CD14-positive monocyte (primary cell): Measurements from ENCODE around the gene FGF14. TPM values are rescaled to one million over a fixed set of nuclear protein-coding genes. Genes with fewer than 3 reads are reported as not detected.

Experiments used
- DNase-seq, 3 donors: peaks; one replicate each; pipeline ENCODE4 v3.0.0-alpha.2; 2011 to 2022
- H2AFZ ChIP-seq: 2 replicates; pipeline ENCODE4 v1.6.0; 2012; ENCODE audit warnings: mild to moderate bottlenecking, low read depth, low read length, inconsistent platforms; ENCODE audit not compliant: insufficient read depth, poor library complexity, severe bottlenecking
- H3K27ac ChIP-seq, 2 donors: 1 replicate in 1 of 2; 2 replicates in 1 of 2; pipeline ENCODE4 v1.5.1; 2012 to 2013; ENCODE audit warnings: low read length in 2 of 2, control low read depth in 1 of 2, inconsistent platforms in 1 of 2, low read depth in 1 of 2, mild to moderate bottlenecking in 1 of 2
- H3K27me3 ChIP-seq, 2 donors: one replicate each; pipeline versions ENCODE4 v1.6.0 to v1.6.1; 2011 to 2013; ENCODE audit warnings: low read length in 2 of 2; ENCODE audit not compliant: control insufficient read depth in 2 of 2, insufficient read depth in 2 of 2
- H3K36me3 ChIP-seq, 2 donors: replicated peaks in 1 of 2; 1 replicate in 1 of 2; 2 replicates in 1 of 2; pipeline versions ENCODE4 v1.5.1 to v1.6.1; 2012 to 2013; ENCODE audit warnings: low read length in 2 of 2, control low read depth in 1 of 2, inconsistent platforms in 1 of 2, mild to moderate bottlenecking in 1 of 2; ENCODE audit not compliant: insufficient read depth in 2 of 2, control insufficient read depth in 1 of 2
- H3K4me1 ChIP-seq, 2 donors: 1 replicate in 1 of 2; 2 replicates in 1 of 2; pipeline versions ENCODE4 v1.5.1 to v1.6.1; 2012 to 2013; ENCODE audit warnings: low read length in 2 of 2, control low read depth in 1 of 2, inconsistent platforms in 1 of 2, mild to moderate bottlenecking in 1 of 2, moderate library complexity in 1 of 2; ENCODE audit not compliant: insufficient read depth in 2 of 2, control insufficient read depth in 1 of 2
- H3K4me2 ChIP-seq: replicated peaks from 2 replicates; pipeline ENCODE3; 2012; ENCODE audit warnings: low read length, moderate library complexity, mild to moderate bottlenecking; ENCODE audit not compliant: poor library complexity, severe bottlenecking; ENCODE audit errors: extremely low read depth
- H3K4me3 ChIP-seq, 3 experiments: fragments of 200-600 bp in 1 of 3; sonication (generic) in 1 of 3; replicated peaks in 1 of 3; 1 replicate in 2 of 3; 2 replicates in 1 of 3; pipeline ENCODE4 v1.5.1; 2011 to 2013; ENCODE audit warnings: low read length in 3 of 3, mild to moderate bottlenecking in 3 of 3, control low read depth in 2 of 3, low read depth in 2 of 3, inconsistent platforms in 1 of 3, moderate library complexity in 1 of 3
- H3K79me2 ChIP-seq: 2 replicates; pipeline ENCODE4 v1.6.0; 2012; ENCODE audit warnings: mild to moderate bottlenecking, control low read depth, inconsistent platforms, low read length, moderate library complexity; ENCODE audit not compliant: insufficient read depth
- H3K9ac ChIP-seq: 2 replicates; pipeline ENCODE4 v1.6.0; 2017; ENCODE audit warnings: low read length, mild to moderate bottlenecking; ENCODE audit not compliant: insufficient read depth, poor library complexity, severe bottlenecking
- H3K9me3 ChIP-seq, 2 donors: replicated peaks in 1 of 2; 1 replicate in 1 of 2; 2 replicates in 1 of 2; pipeline versions ENCODE4 v1.5.1 to v1.6.1; 2012 to 2013; ENCODE audit warnings: low read length in 2 of 2, control low read depth in 1 of 2; ENCODE audit not compliant: control insufficient read depth in 1 of 2, insufficient read depth in 1 of 2
- H4K20me1 ChIP-seq: 2 replicates; pipeline ENCODE4 v1.6.0; 2012; ENCODE audit warnings: mild to moderate bottlenecking, low read length, control low read depth, moderate library complexity; ENCODE audit not compliant: insufficient read depth
- H3K27ac Mint-ChIP-seq, 7 donors: one replicate each; pipeline ENCODE4 v1.8.0; 2020; ENCODE audit warnings: mild to moderate bottlenecking in 7 of 7, mixed read lengths in 7 of 7, moderate library complexity in 6 of 7, inconsistent platforms in 2 of 7
- H3K27me3 Mint-ChIP-seq, 3 donors: one replicate each; pipeline ENCODE4 v1.8.0; 2021 to 2022; ENCODE audit warnings: low read depth in 3 of 3, mild to moderate bottlenecking in 3 of 3, mixed read lengths in 3 of 3, moderate library complexity in 3 of 3, inconsistent platforms in 1 of 3
- H3K36me3 Mint-ChIP-seq, 2 donors: one replicate each; pipeline ENCODE4 v1.8.0; 2020; ENCODE audit warnings: mixed read lengths in 2 of 2, inconsistent platforms in 1 of 2, mild to moderate bottlenecking in 1 of 2
- H3K4me1 Mint-ChIP-seq: one replicate; pipeline ENCODE4 v1.8.0; 2020; ENCODE audit warnings: mild to moderate bottlenecking, mixed read lengths
- H3K4me3 Mint-ChIP-seq, 2 donors: one replicate each; pipeline ENCODE4 v1.8.0; 2020; ENCODE audit warnings: mild to moderate bottlenecking in 2 of 2, mixed read lengths in 2 of 2, moderate library complexity in 1 of 2
- H3K9me3 Mint-ChIP-seq, 7 donors: one replicate each; pipeline ENCODE4 v1.8.0; 2020 to 2022; ENCODE audit warnings: mixed read lengths in 7 of 7, mild to moderate bottlenecking in 6 of 7, moderate library complexity in 6 of 7, inconsistent platforms in 2 of 7
- CTCF ChIP-seq: fragments of 200-600 bp; IDR thresholded peaks from one replicate; pipeline ENCODE4 v1.8.0; 2022; ENCODE audit warnings: antibody characterized with exemption, mild to moderate bottlenecking
- WGBS: methylation state at CpG from one replicate; pipeline ENCODE4 v1.1.5; 2013; ENCODE audit warnings: missing lambda C conversion rate; ENCODE audit not compliant: insufficient coverage; 5-methylcytosine and 5-hydroxymethylcytosine counted together
- intact Hi-C, 2 donors: fragments of 100-400 bp; cut with micrococcal nuclease; formaldehyde crosslinking; loops; one replicate each; pipeline versions ENCODE4 v1.15.0 to v1.15.1; 2023
- polyA plus RNA-seq, 3 donors: library from polyadenylated mRNA; depleted of rRNA in 1 of 3; unstranded in 2 of 3; stranded (reverse) in 1 of 3; fragments of 300-500 nt in 2 of 3; fragments of >200 nt in 1 of 3; fragmentation: Illumina TruSeq in 2 of 3; gene quantifications; 1 replicate in 2 of 3; 2 replicates in 1 of 3; pipeline ENCODE4 v1.2.3, GENCODE V29; 2012 to 2021

Gene FGF14
- polyA plus RNA-seq, 3 donors: not detected

- H3K9ac ChIP-seq: no peak overlapping the region
- H3K4me2 ChIP-seq: no peak overlapping the region
- no peaks in the 10 kb centered on the region for H3K27me3 ChIP-seq
- H3K4me1 ChIP-seq: no peaks in the 10 kb centered on the region
- H3K36me3 Mint-ChIP-seq: no peaks in the 10 kb centered on the region
- H3K27me3 Mint-ChIP-seq: no peaks in the 10 kb centered on the region
- H3K79me2 ChIP-seq: no peaks in the 10 kb centered on the region
- H3K27ac ChIP-seq: no peak overlapping the region
- no peak for DNase-seq
- no peaks in the 10 kb centered on the region for H3K4me1 Mint-ChIP-seq
- H2AFZ ChIP-seq: no peak overlapping the region
- no peak for TF ChIP-seq CTCF
- H3K4me3 Mint-ChIP-seq: no peak overlapping the region
- H3K4me3 ChIP-seq: no peak overlapping the region
- H3K27ac Mint-ChIP-seq: no peak overlapping the region
- H3K9me3 Mint-ChIP-seq: peaks cover 0 to 10% (median under 1%) of the 10 kb centered on the region in 7 donors
- intact Hi-C loops: no loop called here
- H3K9me3 ChIP-seq: no peaks in the 10 kb centered on the region
- no peaks in the 10 kb centered on the region for H4K20me1 ChIP-seq
- no peaks in the 10 kb centered on the region for H3K36me3 ChIP-seq
Observed at GRCh38 chr13:102041544-102041943, 360.3 kb downstream of the FGF14 start.

DNA sequence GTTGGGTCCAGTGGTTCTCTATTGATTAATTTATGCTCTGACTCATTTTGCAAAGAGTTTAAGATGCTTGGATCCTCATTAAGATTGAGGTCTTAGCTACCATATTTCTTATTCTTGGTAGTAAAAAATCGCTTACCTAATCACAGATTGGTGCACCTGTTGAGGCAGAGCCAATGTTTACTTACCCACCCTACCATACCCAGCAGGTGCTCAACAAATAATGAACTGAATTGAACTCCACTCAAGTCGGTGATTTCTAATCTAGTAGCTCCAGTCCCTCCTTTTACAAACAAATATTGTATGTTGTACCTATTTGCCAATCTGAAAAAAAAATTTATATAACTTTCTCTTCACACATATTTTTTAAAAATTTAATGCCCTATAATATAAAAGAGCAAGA lies 361.0 kb downstream of the FGF14 start:
- no peaks in the 10 kb centered on the region for H4K20me1 ChIP-seq
- H2AFZ ChIP-seq: no peak overlapping the region
- no peak overlapping the region for H3K27ac Mint-ChIP-seq
- H3K4me3 ChIP-seq: no peak overlapping the region
- peaks cover 0 to 10% (median 2%) of the 10 kb centered on the region in 7 donors for H3K9me3 Mint-ChIP-seq
- no peak overlapping the region for H3K4me3 Mint-ChIP-seq
- no peak overlapping the region for H3K4me2 ChIP-seq
- no peaks in the 10 kb centered on the region for H3K9me3 ChIP-seq
- no peaks in the 10 kb centered on the region for H3K4me1 ChIP-seq
- intact Hi-C loops: no loop called here
- WGBS: no CpG with 5 or more reads among the region's 2 CpGs
- no peak for TF ChIP-seq CTCF
- H3K27ac ChIP-seq: no peak overlapping the region
- H3K36me3 ChIP-seq: no peaks in the 10 kb centered on the region
- H3K27me3 ChIP-seq: no peaks in the 10 kb centered on the region
- H3K79me2 ChIP-seq: no peaks in the 10 kb centered on the region
- H3K4me1 Mint-ChIP-seq: no peaks in the 10 kb centered on the region
- H3K9ac ChIP-seq: no peak overlapping the region
- no peaks in the 10 kb centered on the region for H3K36me3 Mint-ChIP-seq
- no peaks in the 10 kb centered on the region for H3K27me3 Mint-ChIP-seq
- no peak for DNase-seq
